Mesenchymal stem cell (in vitro differentiated cells and primary cell): Measurements from ENCODE around the gene SUPT3H.
"Not testable (repeated sequence)": the region's sequence is repeated elsewhere in the genome, so short reads cannot be mapped to it uniquely, and the experiment has no call there.

Experiments
- DNase-seq: peaks from one replicate; pipeline ENCODE4 v3.0.0-alpha.2; 2013
- H2AFZ ChIP-seq: one replicate; pipeline ENCODE4 v1.6.1; 2013; ENCODE audit warnings: low read depth, mild to moderate bottlenecking, control low read depth, inconsistent platforms, low read length, moderate library complexity
- H2AK5ac ChIP-seq: 2 replicates; pipeline ENCODE4 v1.6.1; 2013; ENCODE audit warnings: low read length, moderate library complexity, mild to moderate bottlenecking, inconsistent platforms; ENCODE audit not compliant: severe bottlenecking
- H2BK120ac ChIP-seq: one replicate; pipeline ENCODE4 v1.6.1; 2013; ENCODE audit warnings: low read depth, mild to moderate bottlenecking, inconsistent platforms, low read length, moderate library complexity
- H2BK12ac ChIP-seq, 2 experiments: one replicate each; pipeline ENCODE4 v1.6.1; 2013; ENCODE audit warnings: inconsistent platforms in 2 of 2, low read length in 2 of 2, mild to moderate bottlenecking in 2 of 2, moderate library complexity in 2 of 2, control low read depth in 1 of 2
- H2BK15ac ChIP-seq: one replicate; pipeline ENCODE4 v1.6.1; 2013; ENCODE audit warnings: mild to moderate bottlenecking, low read depth, inconsistent platforms; ENCODE audit not compliant: poor library complexity, severe bottlenecking
- H2BK5ac ChIP-seq: 2 replicates; pipeline ENCODE4 v1.6.1; 2013; ENCODE audit warnings: low read depth, mild to moderate bottlenecking, low read length, control low read depth, inconsistent platforms; ENCODE audit not compliant: poor library complexity, severe bottlenecking
- H3K14ac ChIP-seq, 2 experiments: one replicate each; pipeline ENCODE4 v1.6.1; 2013; ENCODE audit warnings: inconsistent platforms in 2 of 2, low read length in 2 of 2, control low read depth in 1 of 2, mild to moderate bottlenecking in 1 of 2, moderate library complexity in 1 of 2
- H3K18ac ChIP-seq, 2 experiments: one replicate each; pipeline ENCODE4 v1.6.1; 2013; ENCODE audit warnings: inconsistent platforms in 2 of 2, low read length in 2 of 2, control low read depth in 1 of 2, low read depth in 1 of 2, mild to moderate bottlenecking in 1 of 2
- H3K23ac ChIP-seq, 2 experiments: one replicate each; pipeline ENCODE4 v1.6.1; 2013; ENCODE audit warnings: inconsistent platforms in 2 of 2, low read length in 2 of 2, mild to moderate bottlenecking in 2 of 2, moderate library complexity in 2 of 2, control low read depth in 1 of 2
- H3K27ac ChIP-seq: 2 replicates; pipeline ENCODE4 v1.5.1; 2013; ENCODE audit warnings: mild to moderate bottlenecking, moderate library complexity, low read length, control low read depth, inconsistent platforms; ENCODE audit not compliant: poor library complexity, severe bottlenecking
- H3K27me3 ChIP-seq, 2 experiments: 2 replicates each; pipeline versions ENCODE4 v1.6.1 to v1.7.0; 2013; ENCODE audit warnings: low read length in 2 of 2, mild to moderate bottlenecking in 2 of 2, moderate library complexity in 2 of 2, control low read depth in 1 of 2, inconsistent platforms in 1 of 2; ENCODE audit not compliant: control insufficient read depth in 1 of 2, insufficient read depth in 1 of 2
- H3K36me3 ChIP-seq, 2 experiments: 2 replicates each; pipeline versions ENCODE4 v1.6.1 to v1.7.0; 2013; ENCODE audit warnings: low read length in 2 of 2, control low read depth in 1 of 2, inconsistent platforms in 1 of 2, low read depth in 1 of 2, mild to moderate bottlenecking in 1 of 2; ENCODE audit not compliant: insufficient read depth in 2 of 2, control insufficient read depth in 1 of 2
- H3K4ac ChIP-seq, 2 experiments: one replicate each; pipeline ENCODE4 v1.6.1; 2013; ENCODE audit warnings: inconsistent platforms in 2 of 2, low read length in 2 of 2, mild to moderate bottlenecking in 2 of 2, moderate library complexity in 2 of 2, control low read depth in 1 of 2, low read depth in 1 of 2
- H3K4me1 ChIP-seq: 2 replicates; pipeline ENCODE4 v1.6.1; 2013; ENCODE audit warnings: low read depth, low read length, control low read depth; ENCODE audit not compliant: control insufficient read depth, insufficient read depth
- H3K4me2 ChIP-seq: 2 replicates; pipeline ENCODE4 v1.6.1; 2013; ENCODE audit warnings: low read length, mild to moderate bottlenecking, inconsistent platforms; ENCODE audit not compliant: poor library complexity, severe bottlenecking
- H3K4me3 ChIP-seq, 2 experiments: 2 replicates each; pipeline versions ENCODE4 v1.5.1 to v1.7.0; 2013; ENCODE audit warnings: low read length in 2 of 2, mild to moderate bottlenecking in 2 of 2, control low read depth in 1 of 2, low read depth in 1 of 2; ENCODE audit not compliant: insufficient read depth in 1 of 2
- H3K79me1 ChIP-seq: replicated peaks from 2 replicates; pipeline ENCODE4 v1.6.1; 2013; ENCODE audit warnings: mild to moderate bottlenecking, control low read depth, low read length, inconsistent platforms; ENCODE audit not compliant: poor library complexity, severe bottlenecking
- H3K9ac ChIP-seq: 2 replicates; pipeline ENCODE4 v1.7.0; 2013; ENCODE audit warnings: mild to moderate bottlenecking, low read length, moderate library complexity
- H3K9me3 ChIP-seq: 2 replicates; pipeline ENCODE4 v1.7.0; 2013; ENCODE audit warnings: mild to moderate bottlenecking, low read length; ENCODE audit not compliant: control insufficient read depth
- H4K8ac ChIP-seq: one replicate; pipeline ENCODE4 v1.6.1; 2013; ENCODE audit warnings: inconsistent platforms, mild to moderate bottlenecking, low read length, moderate library complexity
- H4K91ac ChIP-seq: one replicate; pipeline ENCODE4 v1.6.1; 2013; ENCODE audit warnings: mild to moderate bottlenecking, low read length, inconsistent platforms
- WGBS: methylation state at CpG from one replicate; pipeline ENCODE4 v1.1.7; 2013; ENCODE audit warnings: mixed read lengths; 5-methylcytosine and 5-hydroxymethylcytosine counted together

SUPT3H gene

GRCh38 chr6:45045253-45045601, 332.5 kb downstream of the SUPT3H start:
- Histone ChIP-seq H3K4me2 (no peak overlapping the region), H3K18ac (no peak overlapping the region), H3K4me1 (no peaks in the 10 kb centered on the region), H2BK5ac (peak overlapping the region; percentile 44), H3K36me3 (no peaks in the 10 kb centered on the region), H3K4me3 (no peak overlapping the region), H3K27ac (peak overlapping the region; percentile 72), H3K27me3 (no peaks in the 10 kb centered on the region), H2BK12ac (no peak overlapping the region), H4K8ac (no peak overlapping the region), H3K4ac (no peak overlapping the region), H3K9ac (no peak overlapping the region), H2BK120ac (no peak overlapping the region), H3K79me1 (peaks cover 1% of the 10 kb centered on the region), H2BK15ac (no peak overlapping the region), H3K23ac (no peak overlapping the region), H4K91ac (no peak overlapping the region), H3K9me3 (no peaks in the 10 kb centered on the region), H2AFZ (no peak overlapping the region), H3K14ac (no peak overlapping the region), H2AK5ac (no peak overlapping the region)
- 100% methylated on average over 1 of the region's 1 CpG for WGBS
- no peak for DNase-seq

- no peak for DNase-seq
- H3K4ac ChIP-seq = no peak overlapping the region
- no peak overlapping the region for H3K14ac ChIP-seq
- 100% methylated on average over 2 of the region's 2 CpGs for WGBS
- no peak overlapping the region for H4K91ac ChIP-seq
- peak overlapping the region; percentile 44 for H2BK5ac ChIP-seq
- no peak overlapping the region for H3K18ac ChIP-seq
- H4K8ac ChIP-seq = no peak overlapping the region
- H3K27ac ChIP-seq = peak overlapping the region; percentile 84
- H2AFZ ChIP-seq = no peak overlapping the region
- H3K4me3 ChIP-seq = no peak overlapping the region
- no peak overlapping the region for H3K23ac ChIP-seq
- no peaks in the 10 kb centered on the region for H3K27me3 ChIP-seq
- H2AK5ac ChIP-seq = no peak overlapping the region
- no peak overlapping the region for H2BK15ac ChIP-seq
- no peak overlapping the region for H2BK12ac ChIP-seq
- no peaks in the 10 kb centered on the region for H3K4me1 ChIP-seq
- H2BK120ac ChIP-seq = no peak overlapping the region
- H3K36me3 ChIP-seq = no peaks in the 10 kb centered on the region
- H3K9ac ChIP-seq = no peak overlapping the region
- no peak overlapping the region for H3K4me2 ChIP-seq
- no peaks in the 10 kb centered on the region for H3K9me3 ChIP-seq
- H3K79me1 ChIP-seq = no peaks in the 10 kb centered on the region
Observed at GRCh38 chr6:45044510-45045252, 333.1 kb downstream of the SUPT3H start.

- Histone ChIP-seq H3K4me2 (no peak overlapping the region), H3K4me1 (no peaks in the 10 kb centered on the region), H3K14ac (no peak overlapping the region), H3K4me3 (no peak overlapping the region), H3K27me3 (no peaks in the 10 kb centered on the region), H3K9me3 (no peaks in the 10 kb centered on the region), H3K79me1 (no peaks in the 10 kb centered on the region), H2BK15ac (no peak overlapping the region), H2AK5ac (no peak overlapping the region), H4K8ac (no peak overlapping the region), H3K9ac (no peak overlapping the region), H3K23ac (no peak overlapping the region), H2BK120ac (no peak overlapping the region), H3K18ac (no peak overlapping the region), H3K4ac (no peak overlapping the region), H2BK5ac (no peak overlapping the region), H4K91ac (no peak overlapping the region), H2AFZ (no peak overlapping the region), H3K36me3 (no peaks in the 10 kb centered on the region), H2BK12ac (no peak overlapping the region), H3K27ac (peak overlapping the region; percentile 42)
- 100% methylated on average over 1 of the region's 2 CpGs for WGBS
- no peak for DNase-seq
Observed at GRCh38 chr6:45044086-45044485, 333.6 kb downstream of the SUPT3H start.

- H3K23ac ChIP-seq, DNase-seq, H3K18ac ChIP-seq, H3K4me3 ChIP-seq, H3K4ac ChIP-seq, H2AK5ac ChIP-seq, H4K91ac ChIP-seq, H2BK15ac ChIP-seq, H3K4me2 ChIP-seq, H4K8ac ChIP-seq, H3K79me1 ChIP-seq, H2BK120ac ChIP-seq, H3K9ac ChIP-seq, H3K9me3 ChIP-seq, H3K4me1 ChIP-seq, H3K14ac ChIP-seq, H2BK5ac ChIP-seq, H2BK12ac ChIP-seq, H3K36me3 ChIP-seq, H2AFZ ChIP-seq, H3K27me3 ChIP-seq, H3K27ac ChIP-seq: not testable (repeated sequence)
- WGBS = 100% methylated on average over 1 of the region's 2 CpGs
Observed at GRCh38 chr6:45042673-45043072, 335.1 kb downstream of the SUPT3H start.
